ENCODE results near the gene MBTD1.

The MBTD1 gene

DNA sequence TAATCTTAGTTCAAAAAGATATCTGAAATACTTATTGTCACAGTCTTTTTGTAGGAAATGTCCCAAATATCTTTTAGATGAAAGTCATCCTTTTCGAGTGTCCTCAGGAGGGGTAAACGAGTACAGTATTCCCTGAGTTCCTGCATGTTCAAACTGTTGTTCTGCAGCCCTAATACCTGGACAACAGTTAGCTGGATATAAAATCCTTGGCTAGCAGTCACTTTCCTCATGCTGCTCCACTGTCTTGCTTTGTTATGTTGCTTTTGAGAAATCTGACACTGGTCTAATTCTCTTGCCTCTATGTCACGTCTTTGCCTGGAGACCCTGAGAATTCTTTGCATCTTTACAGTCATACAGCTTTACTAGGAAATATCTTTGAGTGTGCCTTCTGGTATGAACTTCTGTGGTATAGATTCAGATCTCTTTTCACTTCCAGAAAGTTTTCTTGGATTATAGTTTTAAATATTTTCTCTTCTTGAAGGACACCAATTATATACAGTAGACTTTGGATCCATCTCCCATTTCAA lies 9.5 kb downstream of the MBTD1 start:
- no peak for DNase-seq (ENCODE audit: extremely low read depth, low read depth)
- TF ChIP-seq, protein P1, sequence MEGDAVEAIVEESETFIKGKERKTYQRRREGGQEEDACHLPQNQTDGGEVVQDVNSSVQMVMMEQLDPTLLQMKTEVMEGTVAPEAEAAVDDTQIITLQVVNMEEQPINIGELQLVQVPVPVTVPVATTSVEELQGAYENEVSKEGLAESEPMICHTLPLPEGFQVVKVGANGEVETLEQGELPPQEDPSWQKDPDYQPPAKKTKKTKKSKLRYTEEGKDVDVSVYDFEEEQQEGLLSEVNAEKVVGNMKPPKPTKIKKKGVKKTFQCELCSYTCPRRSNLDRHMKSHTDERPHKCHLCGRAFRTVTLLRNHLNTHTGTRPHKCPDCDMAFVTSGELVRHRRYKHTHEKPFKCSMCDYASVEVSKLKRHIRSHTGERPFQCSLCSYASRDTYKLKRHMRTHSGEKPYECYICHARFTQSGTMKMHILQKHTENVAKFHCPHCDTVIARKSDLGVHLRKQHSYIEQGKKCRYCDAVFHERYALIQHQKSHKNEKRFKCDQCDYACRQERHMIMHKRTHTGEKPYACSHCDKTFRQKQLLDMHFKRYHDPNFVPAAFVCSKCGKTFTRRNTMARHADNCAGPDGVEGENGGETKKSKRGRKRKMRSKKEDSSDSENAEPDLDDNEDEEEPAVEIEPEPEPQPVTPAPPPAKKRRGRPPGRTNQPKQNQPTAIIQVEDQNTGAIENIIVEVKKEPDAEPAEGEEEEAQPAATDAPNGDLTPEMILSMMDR (IDR thresholded peaks at IDR 0.05; ENCODE audit: low read depth, low read length), result no peak

DNA sequence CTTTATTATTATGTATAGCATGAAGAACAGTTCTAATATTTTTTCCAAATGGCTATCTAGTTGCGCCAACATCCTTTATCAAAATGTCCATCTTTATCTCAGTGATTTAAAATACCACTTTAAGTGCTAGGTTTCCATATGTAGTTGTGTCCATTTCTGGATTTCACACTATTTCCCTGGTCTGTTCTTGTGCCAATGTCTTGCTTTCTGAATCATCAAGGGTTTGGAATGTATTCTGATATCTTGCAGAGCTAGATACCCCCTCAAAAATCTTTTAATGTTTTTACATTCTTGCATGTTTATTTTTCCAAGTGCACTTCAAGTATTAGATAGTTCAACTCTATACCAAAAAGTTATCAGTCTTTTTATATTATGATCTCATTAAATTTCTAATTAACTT lies 14.3 kb downstream of the MBTD1 start:
- TF ChIP-seq, protein P1 (IDR thresholded peaks at IDR 0.05; ENCODE audit: low read depth, low read length), result no peak
- DNase-seq (ENCODE audit: extremely low read depth, low read depth), result no peak

DNA sequence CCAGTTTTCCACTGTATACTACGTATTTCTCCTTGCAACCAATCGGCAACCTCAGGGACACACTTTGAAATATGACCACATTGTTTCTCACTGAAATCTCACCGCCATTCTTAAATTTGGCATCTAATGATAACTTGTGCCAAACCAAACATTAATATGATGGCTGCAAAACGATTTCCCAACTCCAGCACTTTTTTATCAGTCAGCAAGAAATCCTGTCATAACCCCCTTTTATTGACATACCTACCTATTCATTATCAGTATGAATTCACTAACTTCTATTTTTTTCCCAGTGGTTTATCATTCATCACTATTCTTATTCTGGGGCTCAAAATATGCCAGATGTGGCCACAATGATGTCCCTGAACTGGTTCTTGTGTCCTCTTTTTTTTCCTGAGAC lies 15.8 kb downstream of the MBTD1 start:
- DNase-seq (ENCODE audit: extremely low read depth, low read depth), result no peak
- TF ChIP-seq, protein P1 (IDR thresholded peaks at IDR 0.05; ENCODE audit: low read depth, low read length), result no peak

DNA sequence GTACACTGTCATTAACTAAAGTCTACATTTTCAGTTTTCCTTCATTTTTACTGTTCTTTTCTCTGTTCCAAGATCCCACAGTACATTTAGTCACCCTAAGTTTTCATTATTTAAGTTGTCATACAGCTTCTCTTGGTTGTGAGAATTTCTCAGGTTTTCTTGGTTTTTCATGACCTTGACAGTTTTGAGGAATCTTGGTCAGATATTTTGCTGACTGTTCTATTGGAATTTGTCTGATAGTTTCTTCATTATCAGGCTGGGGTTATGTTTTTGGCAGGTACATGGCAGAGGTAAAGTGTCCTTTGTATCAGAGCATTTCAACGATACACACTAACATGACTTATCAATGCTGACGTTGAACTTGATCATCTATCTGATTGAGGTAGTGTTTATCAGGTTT lies 19.6 kb downstream of the MBTD1 start:
- DNase-seq (ENCODE audit: extremely low read depth, low read depth), result no peak
- TF ChIP-seq, protein P1 (IDR thresholded peaks at IDR 0.05; ENCODE audit: low read depth, low read length), result no peak

DNA sequence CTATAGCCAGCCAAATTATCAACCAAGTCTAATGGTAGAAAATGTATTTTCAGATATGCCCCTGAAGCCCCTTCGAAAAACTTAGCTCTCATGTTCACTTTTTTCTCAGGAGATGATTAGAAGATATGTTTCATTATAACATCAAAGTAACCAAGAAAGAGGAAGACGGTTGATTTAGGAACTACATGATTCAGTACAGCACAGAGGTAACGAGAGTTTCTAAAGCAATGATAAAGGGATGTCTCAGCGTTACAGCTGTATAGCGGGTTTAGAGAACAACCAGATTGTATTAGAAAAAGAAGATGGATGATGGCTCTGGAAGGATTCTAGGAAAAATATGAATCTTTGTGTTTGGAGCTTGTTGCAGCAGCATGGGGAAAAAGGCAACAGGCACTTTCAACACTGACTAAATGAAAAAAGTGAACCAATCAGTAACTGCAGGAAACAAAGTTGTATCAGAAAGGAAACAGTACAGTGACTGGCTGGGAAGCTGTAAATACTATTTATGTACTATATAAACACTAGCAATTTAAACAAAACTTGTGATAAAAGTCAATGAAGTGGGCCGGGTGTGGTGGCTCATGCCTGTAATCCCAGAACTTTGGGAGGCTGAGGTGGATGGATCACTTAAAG lies 21.5 kb downstream of the MBTD1 start:
- TF ChIP-seq, protein P1 (IDR thresholded peaks at IDR 0.05; ENCODE audit: low read depth, low read length), result no peak

DNA sequence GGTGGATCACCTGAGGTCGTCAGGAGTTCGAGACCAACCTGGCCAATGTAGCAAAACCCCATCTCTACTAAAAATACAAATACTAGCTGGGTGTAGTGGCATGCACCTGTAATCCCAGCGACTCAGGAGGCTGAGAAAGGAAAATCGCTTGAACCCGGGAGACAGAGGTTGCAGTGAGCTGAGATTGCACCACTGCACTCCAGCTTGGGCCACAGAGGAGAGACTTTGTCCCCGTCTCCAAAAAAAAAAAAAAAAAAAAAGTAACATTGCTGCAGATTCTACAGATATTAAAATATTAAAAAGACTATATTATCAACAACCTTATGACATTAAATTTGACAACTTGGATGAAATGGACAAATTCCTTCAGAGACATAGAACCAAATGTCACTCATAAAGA lies 25.7 kb downstream of the MBTD1 start:
- TF ChIP-seq, protein P1 (IDR thresholded peaks at IDR 0.05; ENCODE audit: low read depth, low read length), result no peak
- no peak for DNase-seq (ENCODE audit: extremely low read depth, low read depth)

More for the DNA sequence above, 21.5 kb downstream of the MBTD1 start:
- no peak for DNase-seq (ENCODE audit: extremely low read depth, low read depth)

DNA sequence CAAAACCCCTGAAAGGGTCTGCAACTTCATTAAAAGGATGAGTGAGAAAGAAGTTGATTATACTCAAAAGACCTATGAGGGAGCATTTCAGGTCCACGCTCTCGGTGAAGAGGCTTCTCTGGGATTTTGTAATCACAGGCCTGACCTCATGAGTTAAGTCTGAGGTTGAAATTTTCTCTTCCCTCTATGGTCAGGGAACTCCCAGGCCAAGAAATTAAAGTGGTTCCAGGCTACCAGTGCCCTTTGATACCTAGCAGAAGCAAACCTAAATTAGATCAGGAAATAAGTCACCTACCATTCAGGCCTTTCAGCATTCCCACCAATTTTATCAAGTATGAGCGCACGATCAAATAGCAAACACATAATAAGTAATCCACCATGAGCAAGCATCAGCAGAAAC lies 27.9 kb downstream of the MBTD1 start:
- TF ChIP-seq, protein P1 (IDR thresholded peaks at IDR 0.05; ENCODE audit: low read depth, low read length), result no peak

More for the DNA sequence above, 27.9 kb downstream of the MBTD1 start:
- DNase-seq (ENCODE audit: extremely low read depth, low read depth), result no peak
